H1 (cell line): ENCODE data around the gene EXOG. TPM values are rescaled to one million over a fixed set of nuclear protein-coding genes. Genes with fewer than 3 reads are reported as not detected.

ENCODE experiments used
- BCL11A ChIP-seq, 2 experiments: IDR thresholded peaks; one replicate each; pipeline ENCODE4 v1.6.1; 2011; ENCODE audit warnings: low read depth in 2 of 2, low read length in 2 of 2, mild to moderate bottlenecking in 2 of 2
- CREB1 ChIP-seq: IDR thresholded peaks from 2 replicates; pipeline ENCODE4 v1.6.1; 2012; ENCODE audit warnings: inconsistent platforms
- HDAC6 ChIP-seq: IDR thresholded peaks from one replicate; pipeline ENCODE4 v1.7.1; 2012; ENCODE audit warnings: low read depth, mild to moderate bottlenecking, inconsistent platforms, low read length, moderate library complexity
- NANOG ChIP-seq: IDR thresholded peaks from 2 replicates; pipeline ENCODE4 v1.6.1; 2011; ENCODE audit warnings: low read length, low read depth, mild to moderate bottlenecking, inconsistent platforms; ENCODE audit not compliant: insufficient read depth, poor library complexity, severe bottlenecking
- POU5F1 ChIP-seq: IDR thresholded peaks from 2 replicates; pipeline ENCODE4 v1.6.1; 2011; ENCODE audit warnings: low read depth, mild to moderate bottlenecking, low read length, moderate library complexity
- RBBP5 ChIP-seq: IDR thresholded peaks from 2 replicates; pipeline ENCODE4 v1.7.1; 2012; ENCODE audit warnings: low read depth, mild to moderate bottlenecking, inconsistent platforms, low read length, moderate library complexity, borderline replicate concordance
- polyA plus RNA-seq, 7 experiments: library from polyadenylated mRNA; depleted of rRNA in 3 of 7; stranded (reverse) in 5 of 7; unstranded in 2 of 7; fragments of >200 nt in 5 of 7; fragments of 200-250 nt in 2 of 7; gene quantifications; 1 replicate in 5 of 7; 2 replicates in 1 of 7; 4 replicates in 1 of 7; pipeline versions ENCODE4 v1.2.1 to v1.2.3, GENCODE V29; 2011 to 2013; ENCODE audit warnings: missing spikeins in 2 of 7, mixed read lengths in 2 of 7
- total RNA-seq: library from RNA; stranded (reverse); fragmentation: NEBNext Ultra II Directional; extraction: Animal tissue kit (Norgen Biotek cat#: 25700); gene quantifications from 2 replicates; pipeline ENCODE4 v1.2.1, GENCODE V29; 2021
- TF ChIP-seq, protein P1 (sequence below): fragments of 300-600 bp; sonication (generic); IDR thresholded peaks from 2 replicates; pipeline ENCODE4 v1.7.1; 2012; ENCODE audit warnings: low read length, moderate library complexity, mild to moderate bottlenecking, inconsistent platforms; ENCODE audit not compliant: insufficient replicate concordance
- TF ChIP-seq, protein P2 (sequence below): IDR thresholded peaks from 2 replicates; pipeline ENCODE4 v1.6.1; 2012; ENCODE audit warnings: low read length, inconsistent platforms

The EXOG gene
- total and polyA plus RNA-seq, 2 of the 8 experiments (the other 6 are each of a cell fraction or from before 2014, with no cell fraction given): 7.2 to 12.9 TPM

DNA sequence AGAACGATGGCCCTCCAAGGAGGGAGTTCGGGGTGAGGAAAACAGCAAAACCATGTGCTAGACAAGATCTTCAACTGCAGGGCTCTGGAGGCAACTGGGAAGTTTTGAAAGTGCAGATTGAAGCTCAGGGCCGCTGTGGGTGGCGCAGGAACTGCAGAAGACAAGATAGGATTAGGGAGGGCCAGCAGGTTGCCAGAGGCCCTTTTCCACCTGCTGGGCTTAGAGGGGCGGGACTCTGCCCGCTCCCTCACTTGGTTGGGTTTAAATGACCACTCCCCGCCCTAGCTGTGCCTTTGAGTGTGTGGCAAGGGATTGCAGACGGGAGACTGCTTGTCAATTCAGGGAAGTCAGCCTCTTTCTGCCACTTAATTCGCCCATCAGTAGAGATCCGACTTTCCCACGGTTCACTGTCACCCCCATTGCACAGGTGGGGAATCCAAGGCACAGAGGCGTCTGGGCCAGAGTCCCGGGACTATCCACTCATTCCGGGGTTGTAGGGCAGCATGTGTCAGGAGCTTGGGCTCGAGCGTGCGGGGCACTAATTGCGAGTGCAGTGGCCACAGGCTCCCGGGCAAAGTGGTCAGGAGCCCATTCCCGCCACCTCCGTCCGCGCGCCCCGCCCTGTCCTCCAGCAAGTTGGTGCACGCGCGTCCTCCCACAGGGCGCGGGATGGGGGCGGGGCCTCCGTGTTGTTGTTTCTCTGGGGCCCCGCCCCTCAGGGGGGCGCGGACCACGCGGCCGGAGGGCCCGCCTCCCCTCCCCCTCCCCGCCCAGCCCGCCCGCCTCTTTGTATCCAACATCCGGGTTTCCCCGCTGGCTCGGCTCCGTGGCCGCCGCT lies 42.8 kb upstream of the EXOG start, which contains the start of gene ACVR2B (continued):
- TF ChIP-seq, protein P1, sequence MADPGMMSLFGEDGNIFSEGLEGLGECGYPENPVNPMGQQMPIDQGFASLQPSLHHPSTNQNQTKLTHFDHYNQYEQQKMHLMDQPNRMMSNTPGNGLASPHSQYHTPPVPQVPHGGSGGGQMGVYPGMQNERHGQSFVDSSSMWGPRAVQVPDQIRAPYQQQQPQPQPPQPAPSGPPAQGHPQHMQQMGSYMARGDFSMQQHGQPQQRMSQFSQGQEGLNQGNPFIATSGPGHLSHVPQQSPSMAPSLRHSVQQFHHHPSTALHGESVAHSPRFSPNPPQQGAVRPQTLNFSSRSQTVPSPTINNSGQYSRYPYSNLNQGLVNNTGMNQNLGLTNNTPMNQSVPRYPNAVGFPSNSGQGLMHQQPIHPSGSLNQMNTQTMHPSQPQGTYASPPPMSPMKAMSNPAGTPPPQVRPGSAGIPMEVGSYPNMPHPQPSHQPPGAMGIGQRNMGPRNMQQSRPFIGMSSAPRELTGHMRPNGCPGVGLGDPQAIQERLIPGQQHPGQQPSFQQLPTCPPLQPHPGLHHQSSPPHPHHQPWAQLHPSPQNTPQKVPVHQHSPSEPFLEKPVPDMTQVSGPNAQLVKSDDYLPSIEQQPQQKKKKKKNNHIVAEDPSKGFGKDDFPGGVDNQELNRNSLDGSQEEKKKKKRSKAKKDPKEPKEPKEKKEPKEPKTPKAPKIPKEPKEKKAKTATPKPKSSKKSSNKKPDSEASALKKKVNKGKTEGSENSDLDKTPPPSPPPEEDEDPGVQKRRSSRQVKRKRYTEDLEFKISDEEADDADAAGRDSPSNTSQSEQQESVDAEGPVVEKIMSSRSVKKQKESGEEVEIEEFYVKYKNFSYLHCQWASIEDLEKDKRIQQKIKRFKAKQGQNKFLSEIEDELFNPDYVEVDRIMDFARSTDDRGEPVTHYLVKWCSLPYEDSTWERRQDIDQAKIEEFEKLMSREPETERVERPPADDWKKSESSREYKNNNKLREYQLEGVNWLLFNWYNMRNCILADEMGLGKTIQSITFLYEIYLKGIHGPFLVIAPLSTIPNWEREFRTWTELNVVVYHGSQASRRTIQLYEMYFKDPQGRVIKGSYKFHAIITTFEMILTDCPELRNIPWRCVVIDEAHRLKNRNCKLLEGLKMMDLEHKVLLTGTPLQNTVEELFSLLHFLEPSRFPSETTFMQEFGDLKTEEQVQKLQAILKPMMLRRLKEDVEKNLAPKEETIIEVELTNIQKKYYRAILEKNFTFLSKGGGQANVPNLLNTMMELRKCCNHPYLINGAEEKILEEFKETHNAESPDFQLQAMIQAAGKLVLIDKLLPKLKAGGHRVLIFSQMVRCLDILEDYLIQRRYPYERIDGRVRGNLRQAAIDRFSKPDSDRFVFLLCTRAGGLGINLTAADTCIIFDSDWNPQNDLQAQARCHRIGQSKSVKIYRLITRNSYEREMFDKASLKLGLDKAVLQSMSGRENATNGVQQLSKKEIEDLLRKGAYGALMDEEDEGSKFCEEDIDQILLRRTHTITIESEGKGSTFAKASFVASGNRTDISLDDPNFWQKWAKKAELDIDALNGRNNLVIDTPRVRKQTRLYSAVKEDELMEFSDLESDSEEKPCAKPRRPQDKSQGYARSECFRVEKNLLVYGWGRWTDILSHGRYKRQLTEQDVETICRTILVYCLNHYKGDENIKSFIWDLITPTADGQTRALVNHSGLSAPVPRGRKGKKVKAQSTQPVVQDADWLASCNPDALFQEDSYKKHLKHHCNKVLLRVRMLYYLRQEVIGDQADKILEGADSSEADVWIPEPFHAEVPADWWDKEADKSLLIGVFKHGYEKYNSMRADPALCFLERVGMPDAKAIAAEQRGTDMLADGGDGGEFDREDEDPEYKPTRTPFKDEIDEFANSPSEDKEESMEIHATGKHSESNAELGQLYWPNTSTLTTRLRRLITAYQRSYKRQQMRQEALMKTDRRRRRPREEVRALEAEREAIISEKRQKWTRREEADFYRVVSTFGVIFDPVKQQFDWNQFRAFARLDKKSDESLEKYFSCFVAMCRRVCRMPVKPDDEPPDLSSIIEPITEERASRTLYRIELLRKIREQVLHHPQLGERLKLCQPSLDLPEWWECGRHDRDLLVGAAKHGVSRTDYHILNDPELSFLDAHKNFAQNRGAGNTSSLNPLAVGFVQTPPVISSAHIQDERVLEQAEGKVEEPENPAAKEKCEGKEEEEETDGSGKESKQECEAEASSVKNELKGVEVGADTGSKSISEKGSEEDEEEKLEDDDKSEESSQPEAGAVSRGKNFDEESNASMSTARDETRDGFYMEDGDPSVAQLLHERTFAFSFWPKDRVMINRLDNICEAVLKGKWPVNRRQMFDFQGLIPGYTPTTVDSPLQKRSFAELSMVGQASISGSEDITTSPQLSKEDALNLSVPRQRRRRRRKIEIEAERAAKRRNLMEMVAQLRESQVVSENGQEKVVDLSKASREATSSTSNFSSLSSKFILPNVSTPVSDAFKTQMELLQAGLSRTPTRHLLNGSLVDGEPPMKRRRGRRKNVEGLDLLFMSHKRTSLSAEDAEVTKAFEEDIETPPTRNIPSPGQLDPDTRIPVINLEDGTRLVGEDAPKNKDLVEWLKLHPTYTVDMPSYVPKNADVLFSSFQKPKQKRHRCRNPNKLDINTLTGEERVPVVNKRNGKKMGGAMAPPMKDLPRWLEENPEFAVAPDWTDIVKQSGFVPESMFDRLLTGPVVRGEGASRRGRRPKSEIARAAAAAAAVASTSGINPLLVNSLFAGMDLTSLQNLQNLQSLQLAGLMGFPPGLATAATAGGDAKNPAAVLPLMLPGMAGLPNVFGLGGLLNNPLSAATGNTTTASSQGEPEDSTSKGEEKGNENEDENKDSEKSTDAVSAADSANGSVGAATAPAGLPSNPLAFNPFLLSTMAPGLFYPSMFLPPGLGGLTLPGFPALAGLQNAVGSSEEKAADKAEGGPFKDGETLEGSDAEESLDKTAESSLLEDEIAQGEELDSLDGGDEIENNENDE: no peak
- no peak for TF ChIP-seq POU5F1
- TF ChIP-seq BCL11A (IDR thresholded peaks at IDR 0.05; ENCODE audit: low read depth in 2 of 2, low read length in 2 of 2): no peak
- TF ChIP-seq, protein P2, sequence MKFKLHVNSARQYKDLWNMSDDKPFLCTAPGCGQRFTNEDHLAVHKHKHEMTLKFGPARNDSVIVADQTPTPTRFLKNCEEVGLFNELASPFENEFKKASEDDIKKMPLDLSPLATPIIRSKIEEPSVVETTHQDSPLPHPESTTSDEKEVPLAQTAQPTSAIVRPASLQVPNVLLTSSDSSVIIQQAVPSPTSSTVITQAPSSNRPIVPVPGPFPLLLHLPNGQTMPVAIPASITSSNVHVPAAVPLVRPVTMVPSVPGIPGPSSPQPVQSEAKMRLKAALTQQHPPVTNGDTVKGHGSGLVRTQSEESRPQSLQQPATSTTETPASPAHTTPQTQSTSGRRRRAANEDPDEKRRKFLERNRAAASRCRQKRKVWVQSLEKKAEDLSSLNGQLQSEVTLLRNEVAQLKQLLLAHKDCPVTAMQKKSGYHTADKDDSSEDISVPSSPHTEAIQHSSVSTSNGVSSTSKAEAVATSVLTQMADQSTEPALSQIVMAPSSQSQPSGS: no peak
- TF ChIP-seq NANOG: no peak
- TF ChIP-seq CREB1: no peak
- no peak for TF ChIP-seq HDAC6
- no peak for TF ChIP-seq RBBP5
